Measurements from ENCODE around the gene AQR. TPM values are rescaled to one million over a fixed set of nuclear protein-coding genes. Genes with fewer than 3 reads are reported as not detected.

AQR gene
- total RNA-seq, 1 experiment from 2014 or later = 54.4 TPM

- Histone ChIP-seq H2AK5ac (ENCODE audit: insufficient read length, low read length) (no peak overlapping the region), H3K14ac (ENCODE audit: insufficient read depth, low read length) (no peak overlapping the region), H4K5ac (ENCODE audit: insufficient read length, low read depth, low read length) (no peak overlapping the region), H3K27ac (ENCODE audit: insufficient read length, low read depth, low read length) (no peak overlapping the region), H3K9me3 (ENCODE audit: control insufficient read depth, low read depth, low read length) (no peaks in the 10 kb centered on the region), H3T11ph (ENCODE audit: low read length) (no peak overlapping the region), H2BK15ac (ENCODE audit: low read depth, low read length) (no peak overlapping the region), H3K79me2 (ENCODE audit: insufficient read depth, low read length) (no peaks in the 10 kb centered on the region), H3K23ac (ENCODE audit: insufficient read length, low read depth, low read length) (no peak overlapping the region), H3K23me2 (ENCODE audit: insufficient read length, low read depth, low read length, poor library complexity, severe bottlenecking) (no peaks in the 10 kb centered on the region), H3K4me1 (ENCODE audit: insufficient read depth, low read length) (no peaks in the 10 kb centered on the region), H3K9ac (ENCODE audit: extremely low read depth, insufficient read length, low read length) (no peak overlapping the region), H3K79me1 (ENCODE audit: insufficient read depth, low read depth, low read length, poor library complexity, severe bottlenecking) (no peaks in the 10 kb centered on the region), H3K27me3 (ENCODE audit: insufficient read depth, low read length) (no peaks in the 10 kb centered on the region), H2BK20ac (ENCODE audit: low read depth, low read length, poor library complexity, severe bottlenecking) (no peak overlapping the region), H3K4ac (ENCODE audit: low read depth, low read length) (no peak overlapping the region), H2BK12ac (ENCODE audit: insufficient read length, low read depth, low read length) (no peak overlapping the region), H4K20me1 (ENCODE audit: control insufficient read depth, insufficient read depth, insufficient read length) (no peaks in the 10 kb centered on the region), H2BK5ac (ENCODE audit: insufficient read length, low read length) (no peak overlapping the region), H3K56ac (ENCODE audit: insufficient read length, low read depth, low read length) (no peak overlapping the region), H2AFZ (ENCODE audit: low read length) (no peak overlapping the region), H4K8ac (replicated peaks; ENCODE audit: insufficient read length, low read depth, low read length) (no peak overlapping the region), H4K91ac (ENCODE audit: insufficient read length, low read depth, low read length) (no peak overlapping the region), H3K4me2 (ENCODE audit: insufficient read depth, insufficient read length, low read length) (no peak overlapping the region), H2BK120ac (ENCODE audit: low read depth, low read length, poor library complexity, severe bottlenecking) (no peak overlapping the region), H3K18ac (ENCODE audit: insufficient read length, low read depth, low read length) (no peak overlapping the region)
- H3K9me3 Mint-ChIP-seq = no peaks in the 10 kb centered on the region
- H3K4me1 Mint-ChIP-seq = no peaks in the 10 kb centered on the region
- WGBS (ENCODE audit: extremely low coverage, insufficient read length, low lambda C conversion rate) = no CpG with 5 or more reads among the region's 1 CpG
- H3K27ac Mint-ChIP-seq = no peak overlapping the region
- DNase-seq = no peak
- peaks cover 25 to 71% (median 45%) of the 10 kb centered on the region in 3 experiments; a peak in 6 of 7 replicates for H3K36me3 Mint-ChIP-seq (ENCODE audit: insufficient read depth in 1 of 3, low read depth in 3 of 3)
- H3K27me3 Mint-ChIP-seq (ENCODE audit: low read depth) = no peaks in the 10 kb centered on the region
- no peak for TF ChIP-seq CTCF (conservative IDR thresholded peaks at IDR 0.05)
- no peak overlapping the region for H3K4me3 Mint-ChIP-seq
These were observed 86.5 kb downstream of the AQR start for GRCh38 chr15:34883042-34883441.
